ENCODE data around the gene GPR107. TPM values are rescaled to one million over a fixed set of nuclear protein-coding genes. Genes with fewer than 3 reads are reported as not detected.

Gene GPR107
- total and polyA plus RNA-seq, 7 donors = 3.6 to 34.1 (median 19.6) TPM

- no peak for TF ChIP-seq EP300 (IDR thresholded peaks at IDR 0.05)
- TF ChIP-seq CTCF (IDR thresholded peaks at IDR 0.05) = no peak
- no peak for TF ChIP-seq POLR2AphosphoS5 (IDR thresholded peaks at IDR 0.05)
- TF ChIP-seq POLR2A (IDR thresholded peaks at IDR 0.05) = no peak
- Histone ChIP-seq H3K27ac (peak overlapping the region; percentile 94 to 99 (median 96)), H3K27me3 (no peaks in the 10 kb centered on the region), H3K4me1 (peaks cover 0 to 34% (median 27%) of the 10 kb centered on the region in 4 donors), H3K9me3 (no peaks in the 10 kb centered on the region), H3K4me3 (no peak overlapping the region), H3K36me3 (no peaks in the 10 kb centered on the region)
- no peak for DNase-seq
- intact Hi-C loops (cut with DNase I) = no loop called here
- WGBS, 2 donors = 67 to 70% methylated on average over 4 of the region's 4 CpGs
Observed at GRCh38 chr9:130045725-130046450, 7.8 kb upstream of the GPR107 start.

GRCh38 chr9:130049431-130050210, 4.1 kb upstream of the GPR107 start:
- WGBS, 2 donors = 86 to 92% methylated on average over 11 of the region's 11 CpGs
- Histone ChIP-seq H3K9me3 (no peaks in the 10 kb centered on the region), H3K27ac (no peak overlapping the region), H3K4me1 (peaks cover 0 to 42% (median 39%) of the 10 kb centered on the region in 4 donors), H3K27me3 (no peaks in the 10 kb centered on the region), H3K4me3 (no peak overlapping the region), H3K36me3 (no peaks in the 10 kb centered on the region)
- intact Hi-C loops (cut with DNase I) = loop anchor here (5.0 kb wide), 1 partner anchor 123 kb away; the partner anchor contains the start of gene NCS1
- DNase-seq = no peak
- TF ChIP-seq EP300 (IDR thresholded peaks at IDR 0.05) (no peak), CTCF (IDR thresholded peaks at IDR 0.05) (no peak), POLR2AphosphoS5 (IDR thresholded peaks at IDR 0.05) (no peak), POLR2A (IDR thresholded peaks at IDR 0.05) (no peak)

GRCh38 chr9:130050462-130050861, 3.2 kb upstream of the GPR107 start:
- intact Hi-C loops (cut with DNase I) = loop anchor here (5.0 kb wide), 1 partner anchor 122 kb away; the partner anchor contains the start of gene NCS1
- H3K27me3 ChIP-seq = no peaks in the 10 kb centered on the region
- H3K4me1 ChIP-seq = peaks cover 0 to 41% (median 37%) of the 10 kb centered on the region in 4 donors
- H3K4me3 ChIP-seq = no peak overlapping the region
- no peak overlapping the region for H3K27ac ChIP-seq
- WGBS, 2 donors = 95 to 97% methylated on average over 3 of the region's 3 CpGs
- no peak for TF ChIP-seq CTCF (IDR thresholded peaks at IDR 0.05)
- no peak for TF ChIP-seq POLR2A (IDR thresholded peaks at IDR 0.05)
- TF ChIP-seq POLR2AphosphoS5 (IDR thresholded peaks at IDR 0.05) = no peak
- no peaks in the 10 kb centered on the region for H3K9me3 ChIP-seq
- no peaks in the 10 kb centered on the region for H3K36me3 ChIP-seq
- DNase-seq = no peak

GRCh38 chr9:130051855-130052254, 1.9 kb upstream of the GPR107 start:
- Histone ChIP-seq H3K36me3 (no peaks in the 10 kb centered on the region), H3K27me3 (no peaks in the 10 kb centered on the region), H3K4me3 (no peak overlapping the region), H3K4me1 (peaks cover 0 to 39% (median 32%) of the 10 kb centered on the region in 4 donors), H3K27ac (peak overlapping the region in 1 of 4 donors; percentile 0), H3K9me3 (no peaks in the 10 kb centered on the region)
- no peak for TF ChIP-seq POLR2A (IDR thresholded peaks at IDR 0.05)
- TF ChIP-seq CTCF (IDR thresholded peaks at IDR 0.05) = no peak
- TF ChIP-seq EP300 (IDR thresholded peaks at IDR 0.05) = no peak
- no peak for TF ChIP-seq POLR2AphosphoS5 (IDR thresholded peaks at IDR 0.05)
- DNase-seq = no peak
- intact Hi-C loops (cut with DNase I) = loop anchor here (5.0 kb wide), 1 partner anchor 120 kb away; the partner anchor contains the start of gene NCS1
